ENCODE measurements around the gene FAM229A.

Gene FAM229A

DNA sequence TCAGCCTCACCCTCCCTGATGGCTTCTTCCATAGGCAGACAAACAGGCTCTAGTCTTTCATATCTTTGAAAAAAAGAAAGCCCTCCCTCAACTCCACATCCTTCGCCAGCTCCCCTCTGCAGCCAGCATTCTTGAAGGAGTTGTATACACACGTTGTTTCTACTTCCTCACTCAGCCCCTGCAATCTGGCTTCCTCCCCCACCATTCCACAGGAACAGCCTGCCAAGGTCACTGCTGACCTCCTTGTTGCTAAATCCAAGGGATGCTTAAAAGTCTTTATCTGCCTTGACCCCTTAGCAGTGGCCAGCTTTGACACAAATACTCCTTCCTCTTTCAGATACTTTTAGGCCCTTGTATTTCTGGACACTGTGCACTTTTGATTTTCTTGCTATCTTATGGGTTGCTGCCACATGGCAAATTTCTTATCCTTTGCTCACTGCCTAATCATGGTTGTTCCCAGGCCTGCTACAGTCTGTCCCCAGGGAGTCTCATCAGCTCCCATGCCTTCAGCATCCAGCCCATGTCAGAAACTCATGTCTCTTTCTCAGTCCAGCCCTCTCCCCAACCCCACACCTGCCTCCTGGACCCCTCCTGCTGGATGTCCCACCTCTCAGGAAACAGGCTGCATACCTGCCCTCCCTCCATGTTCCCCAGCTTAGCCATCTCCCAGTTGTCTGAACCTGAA is 8.3 kb downstream of the FAM229A start:
- FAIRE-seq: no peak
- no peak for DNase-seq (ENCODE audit: insufficient read length)
- no peak for TF ChIP-seq POLR2A (IDR thresholded peaks at IDR 0.05; ENCODE audit: low read depth, low read length)
- TF ChIP-seq TAF1 (IDR thresholded peaks at IDR 0.05; ENCODE audit: borderline replicate concordance, low read depth, low read length): no peak
- TF ChIP-seq POLR2AphosphoS5 (IDR thresholded peaks at IDR 0.05; ENCODE audit: low read depth, low read length): no peak

DNA sequence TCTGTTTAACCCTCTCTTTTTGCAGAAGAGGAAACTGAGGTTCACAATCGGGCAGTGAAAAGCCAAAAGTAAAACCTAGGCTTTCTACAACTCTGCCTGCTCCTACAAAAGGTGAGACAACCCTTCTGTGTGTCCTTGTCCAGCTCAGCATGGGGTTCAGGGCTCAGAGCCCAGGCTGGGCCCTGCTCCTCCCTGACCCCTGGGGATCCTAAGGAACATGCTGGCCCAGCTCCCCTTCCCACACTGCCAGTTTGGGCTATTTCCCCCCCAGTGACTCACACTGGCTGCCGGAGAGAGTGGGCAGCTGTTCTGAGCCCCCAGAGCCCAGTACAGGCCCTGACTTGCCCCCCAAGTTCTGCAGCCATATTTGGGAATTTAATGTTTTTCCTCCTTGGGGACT is 8.9 kb downstream of the FAM229A start:
- no peak for TF ChIP-seq POLR2A (IDR thresholded peaks at IDR 0.05; ENCODE audit: low read depth, low read length)
- no peak for TF ChIP-seq TAF1 (IDR thresholded peaks at IDR 0.05; ENCODE audit: borderline replicate concordance, low read depth, low read length)
- TF ChIP-seq POLR2AphosphoS5 (IDR thresholded peaks at IDR 0.05; ENCODE audit: low read depth, low read length): no peak
- DNase-seq (ENCODE audit: insufficient read length): no peak
- no peak for FAIRE-seq

DNA sequence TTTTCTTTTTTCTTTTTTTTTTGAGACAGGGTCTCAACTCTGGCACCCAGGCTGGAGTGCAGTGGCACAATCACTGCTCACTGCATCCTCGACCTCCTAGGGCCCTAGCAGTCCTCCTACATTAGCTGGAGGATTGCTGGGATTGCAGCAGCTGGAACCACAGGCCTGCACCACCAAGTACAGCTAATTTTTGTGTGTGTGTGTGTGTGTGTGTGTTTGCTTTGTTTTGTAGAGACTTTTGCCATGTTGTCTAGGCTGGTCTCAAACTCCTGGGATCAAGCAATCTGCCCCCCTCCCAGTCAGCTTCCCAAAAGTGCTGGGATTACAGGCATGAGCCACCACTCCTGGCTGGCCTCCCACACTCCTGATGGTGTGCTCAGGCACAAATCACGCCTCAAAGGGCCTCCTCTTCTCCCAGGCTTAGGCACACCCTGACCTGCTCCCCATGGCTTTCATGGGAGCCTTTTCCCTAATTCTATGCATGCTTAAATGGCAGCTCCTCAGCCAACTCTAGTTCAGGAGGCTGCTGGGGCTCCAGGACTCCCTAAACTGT is 9.4 kb downstream of the FAM229A start:
- TF ChIP-seq POLR2AphosphoS5 (IDR thresholded peaks at IDR 0.05; ENCODE audit: low read depth, low read length) (no peak), POLR2A (IDR thresholded peaks at IDR 0.05; ENCODE audit: low read depth, low read length) (no peak), TAF1 (IDR thresholded peaks at IDR 0.05; ENCODE audit: borderline replicate concordance, low read depth, low read length) (no peak)
- FAIRE-seq: no peak
- DNase-seq (ENCODE audit: insufficient read length): no peak

DNA sequence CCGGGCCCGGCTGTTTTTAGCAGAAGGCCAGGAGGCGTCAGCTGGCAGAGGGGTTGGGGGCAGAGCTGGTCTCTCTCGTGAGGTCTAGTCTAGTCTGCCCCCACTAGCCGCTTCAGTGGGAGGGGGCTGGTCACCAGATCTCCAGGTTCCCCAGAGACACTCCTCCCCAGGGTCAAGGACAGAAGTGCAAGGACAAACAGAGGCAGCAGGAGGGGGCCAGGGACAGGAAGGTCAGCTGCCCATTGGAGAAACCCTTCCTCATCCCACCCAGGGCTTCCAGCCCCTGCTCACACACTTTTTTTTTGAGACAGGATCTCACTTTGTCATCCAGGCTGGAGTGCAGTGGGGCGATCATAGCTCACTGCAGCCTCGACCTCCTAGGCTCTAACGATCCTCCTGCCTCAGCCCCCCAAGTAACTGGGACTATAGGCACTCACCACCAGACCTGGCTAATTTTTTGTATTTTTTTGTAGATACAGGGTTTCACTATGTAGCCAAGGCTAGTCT is 10.0 kb downstream of the FAM229A start:
- DNase-seq (ENCODE audit: insufficient read length) (no peak), FAIRE-seq (no peak)
- no peak for TF ChIP-seq TAF1 (IDR thresholded peaks at IDR 0.05; ENCODE audit: borderline replicate concordance, low read depth, low read length)
- TF ChIP-seq POLR2A (IDR thresholded peaks at IDR 0.05; ENCODE audit: low read depth, low read length): no peak
- no peak for TF ChIP-seq POLR2AphosphoS5 (IDR thresholded peaks at IDR 0.05; ENCODE audit: low read depth, low read length)

DNA sequence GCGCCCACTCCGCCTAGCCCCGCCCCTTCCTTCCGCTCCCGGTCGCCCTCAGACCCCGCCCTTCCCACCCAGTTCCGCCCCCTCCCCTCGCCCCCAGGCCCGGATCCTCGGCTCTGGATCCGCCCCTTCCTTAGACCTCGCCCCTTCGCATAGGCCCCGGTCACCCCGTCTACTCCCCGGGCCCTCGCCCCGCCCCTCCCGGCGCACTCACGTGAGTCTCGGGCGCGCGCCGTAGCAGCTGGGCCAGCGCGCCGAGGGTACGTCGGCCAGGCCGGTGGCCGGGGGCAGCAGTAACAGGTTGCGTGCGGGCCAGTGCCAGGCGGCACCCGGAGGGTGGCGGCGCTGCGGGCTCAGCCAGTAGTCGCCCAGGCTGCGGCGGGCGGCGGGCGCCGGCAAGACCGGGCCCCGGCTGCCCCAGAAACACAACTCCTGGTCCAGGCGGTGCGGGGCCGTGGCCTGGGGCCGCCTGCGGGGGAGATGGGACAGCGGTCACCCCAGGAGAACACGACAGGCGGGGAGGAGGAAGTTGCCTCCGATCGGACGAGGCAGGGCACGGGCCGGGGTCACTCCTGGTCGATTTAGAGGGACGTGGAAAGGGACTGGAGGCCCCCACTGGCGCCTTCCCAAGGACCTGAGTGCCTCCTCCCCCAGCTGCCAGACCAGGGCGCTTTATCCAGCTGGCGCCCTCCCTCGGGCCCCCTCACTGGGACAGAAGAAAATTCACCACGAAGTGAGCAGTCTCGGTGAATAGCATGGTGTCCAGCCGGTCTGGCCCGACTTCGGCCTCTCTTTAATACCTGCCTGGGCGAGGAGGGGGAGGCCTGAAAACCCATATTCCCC is 10.7 kb downstream of the FAM229A start:
- FAIRE-seq (peak; percentile 93), DNase-seq (ENCODE audit: insufficient read length) (peak; percentile 97)
- no peak for TF ChIP-seq POLR2AphosphoS5 (IDR thresholded peaks at IDR 0.05; ENCODE audit: low read depth, low read length)
- peak; percentile 63; the same call in 1 of the 2 replicates for TF ChIP-seq POLR2A (IDR thresholded peaks at IDR 0.05; ENCODE audit: low read depth, low read length)

DNA sequence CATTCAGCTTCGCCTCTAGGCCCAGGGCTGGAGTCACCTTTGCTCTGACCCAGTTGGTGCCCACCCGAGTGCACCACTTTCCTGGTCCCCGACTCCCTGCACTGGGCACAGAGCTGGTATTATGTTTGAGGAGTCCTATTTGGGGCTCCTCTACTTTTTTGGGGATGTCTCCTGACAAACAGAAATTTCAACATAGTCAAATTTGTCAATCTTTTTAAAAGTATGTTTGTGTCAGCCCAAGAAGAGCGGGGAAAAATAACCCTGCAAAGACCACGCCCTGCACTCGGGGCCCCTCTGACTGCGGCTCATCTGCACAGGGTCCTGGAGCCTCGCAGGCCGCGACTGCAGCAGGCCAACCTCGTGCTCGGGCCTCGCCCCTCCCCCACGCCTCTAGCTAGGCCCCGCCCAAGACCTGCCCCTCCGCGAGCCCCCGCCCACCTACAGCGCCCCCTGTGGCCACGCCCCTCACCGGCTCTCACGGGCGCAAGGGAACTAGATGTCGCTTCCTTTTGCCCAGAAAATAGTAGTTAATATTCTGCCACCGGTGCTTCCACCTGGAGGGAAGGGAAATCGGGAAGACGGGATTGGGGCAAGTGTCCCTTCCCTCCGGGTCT is 11.4 kb downstream of the FAM229A start:
- FAIRE-seq (no peak), DNase-seq (ENCODE audit: insufficient read length) (peak; percentile 78)
- TF ChIP-seq TAF1 (IDR thresholded peaks at IDR 0.05; ENCODE audit: borderline replicate concordance, low read depth, low read length) (no peak), POLR2A (IDR thresholded peaks at IDR 0.05; ENCODE audit: low read depth, low read length) (no peak), POLR2AphosphoS5 (IDR thresholded peaks at IDR 0.05; ENCODE audit: low read depth, low read length) (no peak)

DNA sequence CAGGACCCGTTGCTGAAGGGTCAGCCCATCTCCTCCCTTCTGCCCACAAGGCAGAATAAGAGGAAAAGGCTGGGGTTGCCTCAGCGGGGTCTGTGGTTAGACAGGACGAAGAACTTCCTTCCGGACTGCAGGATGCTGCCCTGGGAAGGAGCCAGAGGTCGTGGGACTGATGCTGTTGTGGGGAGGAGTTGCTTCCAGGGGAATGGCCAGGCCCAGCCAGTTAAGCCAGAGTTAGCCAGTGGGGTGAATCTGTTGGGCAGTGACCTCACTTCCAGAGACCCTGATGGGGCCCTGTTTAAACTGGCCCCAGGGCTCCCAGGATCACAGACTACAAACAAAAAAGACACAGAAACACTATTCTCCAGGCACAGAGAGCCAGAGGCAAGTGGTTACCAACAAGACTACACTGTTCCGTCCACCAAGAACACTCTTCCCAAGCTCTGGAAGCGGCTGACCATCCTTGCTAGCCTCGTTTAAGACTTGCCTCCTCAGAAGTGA is 13.0 kb downstream of the FAM229A start:
- FAIRE-seq (no peak), DNase-seq (ENCODE audit: insufficient read length) (no peak)
- TF ChIP-seq POLR2AphosphoS5 (IDR thresholded peaks at IDR 0.05; ENCODE audit: low read depth, low read length) (no peak), TAF1 (IDR thresholded peaks at IDR 0.05; ENCODE audit: borderline replicate concordance, low read depth, low read length) (no peak), POLR2A (IDR thresholded peaks at IDR 0.05; ENCODE audit: low read depth, low read length) (no peak)

DNA sequence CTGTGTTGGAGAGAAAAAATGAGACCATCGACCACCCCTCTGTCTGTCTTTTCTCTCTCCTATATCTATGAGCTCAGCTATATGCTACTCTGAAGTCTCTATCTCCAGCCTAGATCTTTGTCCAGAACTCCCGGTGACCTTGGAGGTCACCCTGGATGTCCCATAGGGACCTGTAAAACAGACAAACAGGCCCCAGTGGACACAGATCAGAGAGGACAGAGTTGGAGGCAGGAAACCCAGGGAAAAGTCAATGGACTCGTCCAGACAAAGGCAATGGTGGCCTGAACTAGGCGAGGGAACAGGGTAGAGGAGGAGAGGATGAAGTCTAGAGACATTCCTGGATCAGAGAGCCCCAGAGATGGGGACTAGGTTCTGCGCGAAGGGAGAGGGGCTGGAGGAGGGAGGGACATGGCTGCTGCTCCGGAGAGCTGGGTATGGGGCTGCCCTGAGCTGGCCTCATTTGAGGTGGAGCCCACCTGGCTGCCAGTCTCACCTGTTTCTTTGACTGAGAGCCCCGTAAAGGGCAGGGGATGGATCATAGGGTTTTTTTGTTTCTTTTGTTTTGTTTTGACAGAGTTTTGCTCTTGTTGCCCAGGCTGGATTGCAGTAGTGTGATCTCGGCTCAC is 15.6 kb downstream of the FAM229A start:
- FAIRE-seq: no peak
- TF ChIP-seq TAF1 (IDR thresholded peaks at IDR 0.05; ENCODE audit: borderline replicate concordance, low read depth, low read length) (no peak), POLR2AphosphoS5 (IDR thresholded peaks at IDR 0.05; ENCODE audit: low read depth, low read length) (no peak), POLR2A (IDR thresholded peaks at IDR 0.05; ENCODE audit: low read depth, low read length) (no peak)

DNA sequence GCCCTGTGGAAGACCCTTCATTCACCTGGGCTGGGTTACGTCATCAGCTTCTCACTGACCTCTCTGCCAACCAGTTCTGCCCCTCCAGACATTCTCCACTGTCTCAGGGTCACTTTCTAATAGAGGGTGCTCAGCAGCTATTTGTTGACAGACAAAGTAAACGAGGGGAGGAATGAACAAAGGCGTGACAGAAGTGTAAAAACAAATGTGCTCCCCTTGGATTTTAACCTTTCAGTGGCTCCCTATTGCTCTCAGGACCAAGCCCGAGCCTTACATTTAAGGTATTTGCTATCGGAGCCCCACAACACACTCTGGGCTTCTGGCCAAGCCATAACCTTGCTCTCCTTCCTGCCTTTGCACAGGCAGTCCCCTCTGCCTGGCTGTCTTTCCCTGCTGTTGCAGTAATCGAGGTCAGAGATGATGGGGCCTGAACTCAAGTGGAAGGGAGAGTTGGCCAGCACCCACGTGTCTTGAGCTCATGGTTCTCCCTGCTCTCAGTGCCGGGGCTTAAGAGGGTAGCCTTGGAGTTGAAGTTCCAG is 16.9 kb downstream of the FAM229A start:
- FAIRE-seq: no peak
- TF ChIP-seq TAF1 (IDR thresholded peaks at IDR 0.05; ENCODE audit: borderline replicate concordance, low read depth, low read length): no peak
- TF ChIP-seq POLR2A (IDR thresholded peaks at IDR 0.05; ENCODE audit: low read depth, low read length): no peak
- TF ChIP-seq POLR2AphosphoS5 (IDR thresholded peaks at IDR 0.05; ENCODE audit: low read depth, low read length): no peak
- DNase-seq (ENCODE audit: insufficient read length): no peak

More for the DNA sequence above, 15.6 kb downstream of the FAM229A start:
- DNase-seq (ENCODE audit: insufficient read length): no peak

DNA sequence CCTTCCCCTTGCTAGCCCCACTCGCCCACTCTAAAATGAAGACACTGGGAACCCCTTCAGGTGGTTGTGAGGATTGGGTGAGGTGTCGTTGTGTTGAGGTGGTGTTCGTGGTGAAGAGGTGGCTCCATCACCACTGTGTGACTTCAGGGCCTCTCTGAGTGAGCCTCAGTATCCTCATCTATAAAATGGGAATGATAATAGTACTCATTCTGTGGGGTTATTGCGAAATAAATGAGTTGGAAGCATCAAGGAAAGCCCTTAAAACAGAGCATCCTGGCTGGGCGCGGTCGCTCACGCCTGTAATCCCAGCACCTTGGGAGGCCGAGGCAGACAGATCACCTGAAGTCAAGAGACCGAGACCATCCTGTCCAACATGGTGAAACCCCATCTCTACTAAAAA is 19.6 kb downstream of the FAM229A start:
- TF ChIP-seq TAF1 (IDR thresholded peaks at IDR 0.05; ENCODE audit: borderline replicate concordance, low read depth, low read length) (no peak), POLR2AphosphoS5 (IDR thresholded peaks at IDR 0.05; ENCODE audit: low read depth, low read length) (no peak), POLR2A (IDR thresholded peaks at IDR 0.05; ENCODE audit: low read depth, low read length) (no peak)
- DNase-seq (ENCODE audit: insufficient read length) (no peak), FAIRE-seq (no peak)

Data from GM12892 (cell line).